Upper lobe of right lung (tissue), 1 donor: ENCODE data around the gene MTA2. TPM values are rescaled to one million over a fixed set of nuclear protein-coding genes. Genes with fewer than 3 reads are reported as not detected.
"Not testable (repeated sequence)": the region's sequence is repeated elsewhere in the genome, so short reads cannot be mapped to it uniquely, and the experiment has no call there.

Experiments used
- ATAC-seq: fragments of 200-7000 bp; cut with Tn5 transposase; one replicate; pipeline ENCODE4 v1.9.1; 2020; ENCODE audit warnings: mild to moderate bottlenecking, moderate library complexity
- DNase-seq: peaks from one replicate; pipeline ENCODE4 v3.0.0-alpha.2; 2020
- H3K27ac ChIP-seq: fragments of 200-600 bp; one replicate; pipeline ENCODE4 v1.8.0; 2022
- H3K27me3 ChIP-seq: fragments of 200-600 bp; one replicate; pipeline ENCODE4 v1.8.0; 2022; ENCODE audit warnings: mild to moderate bottlenecking
- H3K36me3 ChIP-seq: fragments of 200-600 bp; one replicate; pipeline ENCODE4 v1.8.0; 2022
- H3K4me1 ChIP-seq: fragments of 200-600 bp; one replicate; pipeline ENCODE4 v1.8.0; 2022
- H3K4me3 ChIP-seq: fragments of 200-600 bp; one replicate; pipeline ENCODE4 v1.8.0; 2022; ENCODE audit warnings: mild to moderate bottlenecking
- H3K9me3 ChIP-seq: fragments of 200-600 bp; one replicate; pipeline ENCODE4 v1.8.0; 2022
- CTCF ChIP-seq: fragments of 200-600 bp; IDR thresholded peaks from one replicate; pipeline ENCODE4 v1.8.0; 2022; ENCODE audit warnings: antibody characterized with exemption
- intact Hi-C: fragments of 100-400 bp; cut with DNase I; formaldehyde crosslinking; loops from one replicate; pipeline ENCODE4 v1.11.0; 2022
- total RNA-seq: library from RNA; stranded (reverse); fragmentation: NEBNext Ultra II Directional; extraction: Animal tissue kit (Norgen Biotek cat#: 25700); gene quantifications from one replicate; pipeline ENCODE4 v1.2.1, GENCODE V29; 2021
- donor health status: DM: no; HTN: yes; CAD: no; lungs with severe emphysema.

Gene MTA2
- total RNA-seq, 1 donor from 2014 or later = 75.0 TPM

GRCh38 chr11:62569611-62570010, 32.1 kb downstream of the MTA2 start:
- DNase-seq (no peak), ATAC-seq (no peak)
- intact Hi-C loops = loop anchor here (5.0 kb wide), 1 partner anchor 147 kb away; no protein-coding TSS in a partner anchor
- Histone ChIP-seq H3K27me3 (no peaks in the 10 kb centered on the region), H3K4me1 (peaks cover 13% of the 10 kb centered on the region), H3K4me3 (no peak overlapping the region), H3K27ac (no peak overlapping the region), H3K36me3 (peaks cover 76% of the 10 kb centered on the region), H3K9me3 (no peaks in the 10 kb centered on the region)
- no peak for TF ChIP-seq CTCF

GRCh38 chr11:62567018-62567633, 34.5 kb downstream of the MTA2 start:
- Histone ChIP-seq H3K27ac (no peak overlapping the region), H3K4me1 (peaks cover 5% of the 10 kb centered on the region)
- ATAC-seq = no peak

GRCh38 chr11:62566247-62566646, 35.4 kb downstream of the MTA2 start:
- Histone ChIP-seq H3K4me1 (no peaks in the 10 kb centered on the region), H3K27me3 (no peaks in the 10 kb centered on the region), H3K27ac (no peak overlapping the region), H3K36me3 (peaks cover 95% of the 10 kb centered on the region), H3K9me3 (no peaks in the 10 kb centered on the region), H3K4me3 (no peak overlapping the region)
- no peak for TF ChIP-seq CTCF
- ATAC-seq = no peak
- intact Hi-C loops = loop anchor here (5.0 kb wide), 1 partner anchor 144 kb away; no protein-coding TSS in a partner anchor
- no peak for DNase-seq

More at GRCh38 chr11:62567018-62567633, 34.5 kb downstream of the MTA2 start:
- DNase-seq = no peak
- no peaks in the 10 kb centered on the region for H3K9me3 ChIP-seq
- no peak overlapping the region for H3K4me3 ChIP-seq
- intact Hi-C loops = loop anchor here (5.0 kb wide), 1 partner anchor 145 kb away; no protein-coding TSS in a partner anchor
- TF ChIP-seq CTCF = no peak
- H3K27me3 ChIP-seq = no peaks in the 10 kb centered on the region
- peaks cover 95% of the 10 kb centered on the region for H3K36me3 ChIP-seq

GRCh38 chr11:62565100-62565802, 36.4 kb downstream of the MTA2 start:
- H3K36me3 ChIP-seq = peaks cover 90% of the 10 kb centered on the region
- TF ChIP-seq CTCF = no peak
- intact Hi-C loops = loop anchor here (5.0 kb wide), 1 partner anchor 143 kb away; no protein-coding TSS in a partner anchor

GRCh38 chr11:62561677-62562230, 39.9 kb downstream of the MTA2 start:
- Histone ChIP-seq H3K36me3 (peaks cover 78% of the 10 kb centered on the region), H3K27ac (peak overlapping the region; percentile 72), H3K4me1 (peaks cover 37% of the 10 kb centered on the region)
- DNase-seq, ATAC-seq, intact Hi-C loops, H3K4me3 ChIP-seq, H3K27me3 ChIP-seq, H3K9me3 ChIP-seq: not testable (repeated sequence)

More at GRCh38 chr11:62565100-62565802, 36.4 kb downstream of the MTA2 start:
- H3K4me3 ChIP-seq = no peak overlapping the region
- no peak overlapping the region for H3K27ac ChIP-seq
- no peaks in the 10 kb centered on the region for H3K27me3 ChIP-seq
- H3K4me1 ChIP-seq = peaks cover 9% of the 10 kb centered on the region
- ATAC-seq (no peak), DNase-seq (no peak)
- H3K9me3 ChIP-seq = no peaks in the 10 kb centered on the region

- peak; percentile 83 for TF ChIP-seq CTCF
- Histone ChIP-seq H3K27ac (peak overlapping the region; percentile 72), H3K4me3 (no peak overlapping the region), H3K27me3 (no peaks in the 10 kb centered on the region), H3K36me3 (peaks cover 67% of the 10 kb centered on the region), H3K9me3 (no peaks in the 10 kb centered on the region), H3K4me1 (peaks cover 48% of the 10 kb centered on the region)
- peak; percentile 91 for ATAC-seq
- intact Hi-C loops = no loop called here
- peak; percentile 88 for DNase-seq
These were observed 41.0 kb downstream of the MTA2 start for GRCh38 chr11:62560566-62561103.

- ATAC-seq, DNase-seq, intact Hi-C loops, H3K9me3 ChIP-seq, H3K27me3 ChIP-seq, H3K4me3 ChIP-seq: not testable (repeated sequence)
- Histone ChIP-seq H3K4me1 (peaks cover 58% of the 10 kb centered on the region), H3K36me3 (peaks cover 57% of the 10 kb centered on the region), H3K27ac (peak overlapping the region; percentile 65)
These were observed 42.0 kb downstream of the MTA2 start for GRCh38 chr11:62559626-62560025.
